Astrocyte of the hippocampus (primary cell): ENCODE data around the gene HCFC1R1.

Source experiments
- DNase-seq: peaks from one replicate; pipeline ENCODE4 v3.0.0; 2011; ENCODE audit warnings: low read depth, low spot score

Gene HCFC1R1

DNA sequence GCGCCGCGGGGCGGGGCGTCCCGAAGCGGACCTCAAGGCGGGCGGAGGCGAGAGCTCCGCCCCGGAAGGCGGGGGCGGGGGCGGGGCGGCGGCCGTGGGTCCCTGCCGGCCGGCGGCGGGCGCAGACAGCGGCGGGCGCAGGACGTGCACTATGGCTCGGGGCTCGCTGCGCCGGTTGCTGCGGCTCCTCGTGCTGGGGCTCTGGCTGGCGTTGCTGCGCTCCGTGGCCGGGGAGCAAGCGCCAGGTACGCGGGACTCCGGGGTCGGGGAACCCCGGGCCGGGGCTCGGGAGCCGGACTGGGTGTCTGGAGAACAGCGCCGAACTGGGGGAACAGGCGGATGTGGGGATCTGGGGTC is 3.5 kb downstream of the HCFC1R1 start, which contains the start of gene TNFRSF12A:
TNFRSF12A (plus strand) TSS at position 122 of the 357 bp plus-strand sequence; CDS start at position 152, 30 bp downstream.
- peak; percentile 96 for DNase-seq

DNA sequence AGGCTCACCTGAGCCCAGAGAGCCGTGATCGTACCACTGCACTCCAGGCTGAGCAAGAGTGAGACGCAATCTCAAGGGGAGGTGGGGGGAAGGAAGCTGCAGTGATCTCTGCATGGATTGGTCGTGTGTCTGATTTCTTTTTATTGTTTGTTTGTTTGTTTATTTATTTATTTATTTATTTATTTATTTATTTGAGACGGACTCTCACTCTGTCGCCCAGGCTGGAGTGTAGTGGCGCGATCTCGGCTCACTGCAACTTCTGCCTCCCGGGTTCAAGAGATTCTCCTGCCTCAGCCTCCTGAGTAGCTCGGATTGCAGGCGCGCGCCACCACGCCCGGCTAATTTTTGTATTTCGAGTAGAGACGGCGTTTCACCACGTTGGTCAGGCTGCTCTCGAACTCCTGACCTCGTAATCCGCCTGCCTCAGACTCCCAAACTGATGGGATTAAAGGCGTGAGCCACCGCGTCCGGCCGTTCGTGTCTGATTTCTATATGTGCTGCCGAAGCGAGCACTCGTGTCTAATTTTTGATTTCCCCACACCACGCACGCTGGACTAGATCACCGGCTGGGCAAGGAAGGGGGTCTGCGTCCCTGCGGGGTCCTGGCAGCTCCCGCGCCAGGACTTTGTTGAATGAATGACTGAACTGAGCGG is 4.0 kb downstream of the HCFC1R1 start:
- no peak for DNase-seq

DNA sequence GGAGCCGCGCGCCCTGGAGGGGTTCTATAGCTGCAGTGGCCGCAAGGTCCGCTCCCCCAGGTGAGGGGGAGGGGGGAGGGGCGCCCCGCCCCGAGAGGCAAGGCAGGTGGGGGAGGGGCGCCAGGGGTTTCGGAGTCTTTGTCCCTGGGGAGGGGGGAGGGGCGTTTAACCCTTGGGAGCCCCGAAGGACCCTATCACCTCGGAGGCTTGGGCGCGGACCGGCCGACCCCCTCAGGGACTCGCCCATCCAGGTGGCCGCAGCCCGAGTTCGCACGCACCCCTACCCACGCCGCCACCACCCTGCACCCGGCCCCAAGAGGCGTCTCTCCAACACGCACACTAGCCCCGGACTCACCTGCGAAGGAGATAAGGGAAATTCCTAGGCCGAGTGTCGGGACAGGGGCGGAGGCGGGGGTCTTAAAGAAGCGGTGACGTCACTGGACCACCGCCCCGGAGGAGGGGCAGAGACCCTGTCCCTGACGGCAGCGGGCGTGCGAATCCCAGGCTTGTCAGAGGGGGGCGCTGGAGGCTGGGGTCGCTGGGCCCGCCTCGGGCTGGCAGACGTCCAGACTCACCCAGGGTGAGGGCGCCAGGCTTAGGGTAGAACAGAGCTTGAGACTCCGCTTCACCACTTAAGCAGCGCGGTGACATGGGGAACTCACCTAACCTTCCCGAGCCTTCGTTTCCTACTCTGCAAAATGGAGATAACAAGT is 5.8 kb downstream of the HCFC1R1 start, which contains the start of gene CLDN6:
CLDN6 (minus strand) TSS at position 390 of the 713 bp plus-strand sequence. CDS start 2,162 bp downstream, outside the sequence.
- peak; percentile 76 for DNase-seq

DNA sequence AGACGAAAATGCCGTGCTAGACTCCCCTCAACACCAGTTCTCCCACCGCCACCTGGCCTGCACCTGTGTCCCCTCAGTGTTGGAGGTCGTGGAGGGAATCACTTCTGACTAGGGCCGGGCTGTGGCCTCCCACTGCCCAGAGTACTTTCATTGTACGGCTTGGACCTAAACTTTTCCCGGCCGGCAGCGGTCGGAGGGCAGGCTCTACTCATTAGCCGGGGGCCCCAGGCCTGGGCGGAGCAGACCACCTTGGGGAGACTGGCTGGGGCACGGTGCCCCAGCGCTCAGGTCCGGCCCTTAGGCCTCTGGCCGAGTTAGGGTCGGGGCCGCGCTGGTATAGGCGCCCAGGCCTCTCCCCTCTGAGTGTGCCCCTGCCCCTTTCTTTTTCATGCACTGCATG is 6.4 kb downstream of the HCFC1R1 start:
- no peak for DNase-seq

DNA sequence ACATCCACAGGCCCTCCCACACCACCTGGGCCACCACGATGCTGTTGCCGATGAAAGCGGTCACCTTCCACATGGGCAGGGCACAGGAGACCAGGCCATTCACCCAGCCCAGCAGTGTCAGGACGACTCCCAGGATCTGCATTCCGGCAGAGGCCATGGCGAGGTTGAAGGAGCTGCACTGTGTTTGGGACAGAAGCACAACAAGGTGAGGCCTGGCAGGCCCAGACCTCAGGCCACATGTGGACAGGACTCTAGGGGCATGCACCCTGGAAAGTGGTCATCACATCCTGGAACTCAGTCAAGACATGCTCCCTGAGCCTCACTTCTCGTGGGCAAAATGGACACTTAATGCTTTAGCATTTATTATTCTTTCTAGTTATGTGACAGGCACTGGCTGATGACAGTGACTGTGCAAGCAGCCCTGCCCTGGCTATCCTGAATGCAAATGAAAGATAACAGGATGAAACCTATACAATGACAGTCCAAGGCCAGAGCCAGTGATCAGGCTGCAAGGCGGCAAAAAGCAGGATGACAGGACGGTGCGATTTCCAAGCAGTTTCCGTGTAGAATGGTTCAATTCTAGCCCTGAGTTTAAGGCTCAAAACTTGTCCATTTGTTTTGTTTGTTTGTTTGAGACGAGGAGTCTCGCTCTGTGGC is 7.7 kb downstream of the HCFC1R1 start:
- no peak for DNase-seq

DNA sequence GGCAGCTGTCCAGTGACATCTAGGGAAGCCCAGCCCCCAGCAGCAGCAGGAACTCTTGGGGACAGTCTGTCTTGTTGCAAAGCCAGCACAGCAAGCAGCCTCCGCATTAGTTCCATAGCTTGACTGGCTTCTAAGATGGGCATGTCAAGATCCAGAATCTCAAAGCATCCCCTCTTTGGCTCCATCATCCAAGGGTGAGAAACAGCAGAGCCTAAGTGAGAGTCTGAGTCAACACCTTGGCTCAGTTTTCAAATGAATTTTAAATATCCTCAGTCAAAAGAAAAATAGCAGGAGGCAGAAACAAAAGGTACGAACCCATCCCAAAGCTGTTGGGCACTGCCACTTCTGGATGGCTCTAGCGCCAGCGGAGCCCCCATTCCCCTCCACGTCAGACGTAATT is 8.8 kb downstream of the HCFC1R1 start:
- no peak for DNase-seq

DNA sequence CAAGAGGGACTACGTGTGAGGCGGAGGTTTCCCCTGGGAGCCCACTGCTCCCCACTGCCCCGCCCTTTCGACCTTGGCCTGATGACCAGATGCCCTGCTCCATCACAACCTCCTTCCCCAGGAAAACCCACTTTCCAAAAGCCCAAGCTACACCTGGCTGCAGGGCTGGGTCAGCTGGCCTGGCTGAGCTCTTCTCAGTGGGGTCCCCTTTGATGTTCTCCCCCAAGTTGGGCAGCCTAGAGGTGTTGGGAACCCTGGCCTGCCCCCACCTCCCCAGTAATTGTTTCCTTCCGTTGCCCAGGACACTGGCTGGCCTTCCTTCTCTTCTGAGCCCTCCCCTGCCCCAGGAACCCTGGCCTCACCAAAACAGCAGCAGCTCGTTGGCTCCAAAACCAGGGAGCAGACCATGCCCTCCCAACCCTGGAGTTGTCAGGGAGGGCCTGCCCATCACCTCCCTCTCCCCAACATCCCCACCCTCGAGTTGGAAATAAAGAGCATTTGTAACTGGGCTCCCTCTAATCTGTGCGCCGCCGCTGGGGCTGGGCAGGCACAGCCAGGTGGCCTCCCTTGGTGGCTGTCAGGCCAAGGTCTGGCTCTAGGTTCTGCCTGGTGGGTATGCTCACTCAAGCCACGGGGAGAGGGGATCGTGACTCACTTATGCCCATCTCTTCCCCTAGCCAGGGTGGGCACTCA is 9.6 kb downstream of the HCFC1R1 start:
- DNase-seq: no peak

DNA sequence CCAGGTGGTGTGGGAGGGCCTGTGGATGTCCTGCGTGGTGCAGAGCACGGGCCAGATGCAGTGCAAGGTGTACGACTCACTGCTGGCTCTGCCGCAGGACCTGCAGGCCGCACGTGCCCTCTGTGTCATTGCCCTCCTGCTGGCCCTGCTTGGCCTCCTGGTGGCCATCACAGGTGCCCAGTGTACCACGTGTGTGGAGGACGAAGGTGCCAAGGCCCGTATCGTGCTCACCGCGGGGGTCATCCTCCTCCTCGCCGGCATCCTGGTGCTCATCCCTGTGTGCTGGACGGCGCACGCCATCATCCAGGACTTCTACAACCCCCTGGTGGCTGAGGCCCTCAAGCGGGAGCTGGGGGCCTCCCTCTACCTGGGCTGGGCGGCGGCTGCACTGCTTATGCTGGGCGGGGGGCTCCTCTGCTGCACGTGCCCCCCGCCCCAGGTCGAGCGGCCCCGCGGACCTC is 10.2 kb downstream of the HCFC1R1 start:
- DNase-seq: no peak

DNA sequence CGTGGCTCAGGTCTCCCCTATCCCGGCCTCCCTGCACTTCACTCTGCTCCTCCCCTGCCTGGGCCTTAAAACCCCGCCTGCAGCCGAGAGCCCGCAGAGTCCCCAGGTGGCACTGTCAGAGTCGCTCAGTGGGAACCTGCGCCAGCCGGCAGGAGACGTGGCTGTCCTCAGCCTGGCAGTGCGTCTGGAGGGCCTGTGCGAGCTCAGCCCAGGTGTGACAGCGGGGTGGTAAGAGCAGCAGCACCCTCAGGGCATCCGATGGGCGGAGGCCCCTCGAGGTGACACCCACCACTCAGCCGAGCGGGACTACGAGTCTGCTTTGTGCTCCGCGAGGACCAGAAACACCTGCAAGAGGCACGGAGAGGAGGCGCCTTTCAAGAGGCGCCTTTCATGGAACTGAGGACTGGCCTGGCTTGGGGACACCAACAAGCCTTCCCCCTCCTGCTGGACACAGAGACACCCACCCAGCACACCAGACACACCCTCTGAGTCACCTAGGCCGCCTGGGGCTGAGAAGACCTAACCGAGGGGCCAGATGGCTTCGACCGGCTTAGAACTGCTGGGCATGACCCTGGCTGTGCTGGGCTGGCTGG is 10.8 kb downstream of the HCFC1R1 start, which contains the start of gene CLDN9:
CLDN9 (plus strand) TSS at position 96 of the 593 bp plus-strand sequence; CDS start at position 536, 440 bp downstream.
- no peak for DNase-seq

DNA sequence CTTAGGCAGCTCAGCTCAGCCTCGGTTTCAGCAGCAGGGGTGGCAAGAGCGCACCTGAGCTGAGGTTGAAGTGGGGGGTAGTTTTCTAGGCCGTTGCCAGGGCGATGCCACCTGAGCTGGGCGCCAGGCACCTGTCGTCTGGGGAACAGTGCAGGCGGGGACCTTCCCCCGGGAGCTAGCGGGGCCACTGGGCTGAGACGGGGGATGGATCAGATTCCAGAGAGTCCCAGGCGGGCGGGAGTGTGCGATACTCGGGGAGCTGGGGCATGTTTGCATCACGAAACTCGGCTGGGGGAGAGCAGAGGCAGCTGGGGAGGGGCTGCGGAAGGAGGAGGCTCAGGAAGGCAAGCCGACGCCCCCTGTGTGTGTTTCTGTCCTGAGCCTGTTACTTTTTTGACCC is 11.5 kb downstream of the HCFC1R1 start:
- DNase-seq: no peak

DNA sequence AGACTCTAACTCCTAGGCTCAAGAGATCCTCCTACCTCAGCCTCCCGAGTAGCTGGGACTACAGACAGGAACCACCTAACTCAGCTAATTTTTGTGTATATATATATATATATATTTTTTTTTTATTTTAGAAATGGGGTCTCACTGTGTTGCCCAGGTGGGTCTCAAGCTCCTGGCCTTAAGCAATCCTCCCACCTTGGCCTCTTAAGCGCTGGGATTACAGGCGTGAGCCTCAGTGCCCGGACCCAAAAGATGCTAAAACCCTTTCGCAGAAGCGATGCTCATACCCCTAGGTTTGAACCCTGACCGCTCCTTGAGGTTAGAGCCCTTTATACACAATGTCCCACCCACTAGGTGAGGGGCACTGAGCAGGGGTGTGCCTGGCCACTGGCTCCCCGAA is 13.2 kb downstream of the HCFC1R1 start:
- DNase-seq: no peak

DNA sequence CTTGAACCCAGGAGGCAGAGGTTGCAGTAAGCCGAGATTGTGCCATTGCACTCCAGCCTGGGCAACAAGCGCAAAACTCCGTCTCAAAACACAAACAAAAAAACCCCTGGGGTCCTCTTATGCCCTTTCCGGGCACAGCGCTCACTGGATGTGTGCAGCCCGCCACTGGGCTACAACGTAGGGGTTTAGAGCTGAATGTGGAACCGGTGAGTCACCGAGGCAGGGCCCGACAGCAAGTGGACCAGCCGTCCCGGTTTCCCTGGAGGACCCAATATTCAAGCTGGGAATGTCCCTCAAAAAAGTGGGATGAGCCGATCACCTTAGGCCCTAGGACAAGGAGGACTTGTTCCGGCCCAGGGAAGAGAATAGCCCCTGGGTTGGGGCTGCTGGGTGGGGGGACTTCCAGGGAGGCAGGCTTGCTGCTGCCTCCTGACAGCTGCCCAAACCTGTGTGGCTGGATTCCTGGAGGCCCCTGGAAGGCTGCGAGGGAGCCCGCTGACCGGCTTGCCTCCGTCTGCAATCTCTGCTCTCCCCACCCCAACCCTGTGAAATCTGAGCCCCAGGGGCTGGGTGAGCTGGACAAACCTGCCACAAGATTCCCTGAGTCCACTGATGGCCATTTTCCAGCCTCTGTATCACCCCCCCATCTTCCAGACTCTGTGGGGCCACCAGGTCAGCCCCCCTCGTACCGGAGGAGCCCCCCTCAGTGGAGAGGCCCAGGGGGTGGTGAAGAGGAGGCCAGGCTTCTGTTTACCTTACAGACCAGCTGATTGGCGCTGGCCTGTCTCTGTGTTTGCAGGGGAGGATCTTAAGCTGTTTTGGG is 14.0 kb downstream of the HCFC1R1 start:
- peak; percentile 51 for DNase-seq

DNA sequence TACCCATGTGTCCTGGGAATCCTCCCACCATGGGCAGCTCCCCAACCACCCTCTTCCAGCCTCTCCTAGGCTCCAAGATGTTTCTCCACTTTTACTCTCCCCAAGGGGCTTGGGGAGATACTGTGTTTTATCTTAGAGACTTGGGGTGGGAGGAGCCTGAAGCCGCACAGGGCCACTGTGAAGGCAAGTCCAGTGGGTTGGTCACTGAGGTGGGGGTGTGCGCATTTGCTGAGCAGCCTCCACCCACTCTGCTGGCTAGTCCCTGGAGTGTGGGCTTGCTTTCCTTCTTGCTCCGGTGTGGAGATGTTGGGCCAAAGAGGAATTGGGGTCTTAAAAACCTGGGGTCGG is 15.1 kb downstream of the HCFC1R1 start:
- DNase-seq: no peak

DNA sequence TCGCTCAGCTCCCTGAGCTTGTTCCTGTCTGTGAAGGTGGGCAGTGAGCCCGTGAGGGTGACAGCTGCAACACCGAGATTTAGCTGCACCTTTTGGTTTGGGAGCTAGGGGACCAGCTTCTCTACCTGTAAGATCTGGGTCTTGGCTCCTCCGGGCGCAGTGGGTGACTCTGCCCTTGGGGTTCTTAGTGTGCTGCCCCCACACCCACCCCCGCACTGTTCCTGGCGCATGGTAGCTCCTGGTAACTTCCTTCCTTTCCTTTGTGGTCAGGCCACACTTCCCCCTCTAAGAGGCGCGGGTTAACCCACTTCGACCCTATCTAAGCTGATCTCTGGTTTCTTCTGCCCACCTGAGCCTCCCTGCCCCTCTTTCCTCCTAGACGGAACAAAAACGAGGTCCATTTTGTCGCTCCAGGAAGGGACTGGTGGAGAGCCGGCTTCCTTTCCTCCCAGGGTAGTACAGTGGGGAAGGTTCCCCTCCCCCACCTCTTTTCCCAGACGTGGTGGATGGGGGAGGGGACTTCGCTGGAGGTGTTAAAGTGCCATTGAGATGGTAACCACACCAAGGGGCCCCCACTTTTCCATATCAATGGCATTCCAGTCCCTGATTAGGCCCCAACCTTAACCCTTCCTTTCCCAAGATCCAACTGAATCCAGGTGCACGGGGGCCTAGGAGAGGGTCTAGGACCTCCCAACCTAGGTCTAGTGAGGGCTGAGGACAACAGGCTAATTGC is 15.6 kb downstream of the HCFC1R1 start:
- no peak for DNase-seq

DNA sequence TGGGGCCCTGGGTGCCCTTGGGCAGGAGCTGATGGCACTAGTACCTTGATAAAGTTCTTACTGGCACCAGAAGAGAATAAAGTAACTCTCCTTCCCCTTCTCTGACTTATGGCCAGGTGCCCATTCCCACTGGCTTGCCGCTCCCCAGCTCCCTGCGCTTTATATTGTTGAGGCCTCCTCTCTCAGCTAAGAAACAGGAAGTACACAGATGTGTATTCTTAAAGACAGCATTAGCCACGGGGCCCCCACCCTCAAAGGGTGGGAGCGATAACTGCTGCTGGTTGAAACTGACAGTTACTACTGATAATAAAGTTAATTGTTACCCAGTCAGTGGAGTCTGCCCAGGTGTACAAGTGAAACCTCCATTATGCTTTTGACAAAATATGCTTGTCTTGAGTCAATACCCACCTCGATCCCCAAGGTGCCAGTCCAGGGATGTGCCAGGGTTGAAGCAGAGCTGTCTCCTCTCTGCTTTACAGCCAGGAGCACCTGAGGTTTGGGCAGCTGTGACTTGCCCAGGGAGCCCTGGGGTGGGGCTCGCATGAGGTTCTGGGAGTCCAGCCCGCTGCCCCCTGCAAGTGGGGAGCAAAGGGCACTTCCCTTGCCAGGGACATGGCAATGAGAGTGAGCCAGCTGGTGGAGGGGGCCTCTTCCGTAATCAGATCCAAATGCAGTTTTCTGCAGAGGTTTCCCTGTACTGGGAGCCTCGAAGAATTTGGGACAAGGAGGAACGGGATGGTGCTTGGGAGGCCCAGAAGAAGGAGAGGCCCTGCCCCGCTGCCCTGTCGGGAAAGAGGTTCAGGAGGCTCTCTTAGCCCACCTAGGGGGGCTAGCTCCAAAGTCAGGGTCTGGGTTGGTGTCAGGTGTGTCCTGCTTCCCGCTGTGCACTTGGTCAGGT is 16.4 kb downstream of the HCFC1R1 start:
- no peak for DNase-seq

DNA sequence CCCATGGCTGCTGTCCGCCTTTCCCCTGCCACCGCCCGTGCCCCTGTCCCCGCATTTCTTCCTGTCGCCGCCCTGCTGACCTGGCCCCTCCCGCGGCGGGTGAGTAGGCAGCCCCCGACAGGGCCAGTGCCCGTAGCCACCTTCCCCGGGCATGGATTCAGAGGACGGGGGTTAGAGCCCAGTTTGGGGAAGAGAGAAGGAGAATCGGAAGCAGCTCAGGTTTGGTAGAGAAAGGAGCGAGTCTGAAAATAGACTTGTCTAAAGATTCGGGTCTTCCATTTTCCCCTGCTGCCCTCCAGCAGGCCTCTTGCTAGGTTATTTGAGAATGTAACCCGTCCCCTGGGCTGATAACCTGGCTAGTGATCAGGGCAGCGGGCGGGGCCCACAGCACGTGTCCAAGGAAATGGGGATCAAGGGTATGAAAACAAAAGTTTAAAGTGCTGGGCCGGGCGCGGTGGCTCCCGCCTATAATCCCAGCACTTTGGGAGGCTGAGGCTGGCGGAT is 18.9 kb downstream of the HCFC1R1 start:
- no peak for DNase-seq

DNA sequence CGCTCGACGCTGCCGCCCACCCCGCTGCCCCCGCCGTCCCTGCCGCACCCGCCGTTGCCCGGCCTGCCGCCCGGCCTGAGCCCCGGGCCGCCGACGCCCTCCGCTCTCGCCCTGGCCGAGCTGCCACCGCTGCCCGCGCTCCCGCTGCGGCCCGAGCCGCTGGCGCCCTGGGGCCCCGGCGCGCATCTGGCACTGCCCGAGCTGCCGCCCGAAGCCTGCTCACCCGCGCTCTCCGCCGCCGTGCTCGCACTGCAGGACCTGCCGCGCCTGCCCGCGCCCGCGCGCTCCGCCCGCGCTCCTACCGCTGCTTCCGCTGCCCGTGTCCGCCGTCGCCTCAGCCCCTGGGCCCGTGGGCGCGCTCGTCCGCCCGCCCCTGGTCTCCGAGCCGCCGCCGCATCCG is 19.4 kb downstream of the HCFC1R1 start:
- no peak for DNase-seq

DNA sequence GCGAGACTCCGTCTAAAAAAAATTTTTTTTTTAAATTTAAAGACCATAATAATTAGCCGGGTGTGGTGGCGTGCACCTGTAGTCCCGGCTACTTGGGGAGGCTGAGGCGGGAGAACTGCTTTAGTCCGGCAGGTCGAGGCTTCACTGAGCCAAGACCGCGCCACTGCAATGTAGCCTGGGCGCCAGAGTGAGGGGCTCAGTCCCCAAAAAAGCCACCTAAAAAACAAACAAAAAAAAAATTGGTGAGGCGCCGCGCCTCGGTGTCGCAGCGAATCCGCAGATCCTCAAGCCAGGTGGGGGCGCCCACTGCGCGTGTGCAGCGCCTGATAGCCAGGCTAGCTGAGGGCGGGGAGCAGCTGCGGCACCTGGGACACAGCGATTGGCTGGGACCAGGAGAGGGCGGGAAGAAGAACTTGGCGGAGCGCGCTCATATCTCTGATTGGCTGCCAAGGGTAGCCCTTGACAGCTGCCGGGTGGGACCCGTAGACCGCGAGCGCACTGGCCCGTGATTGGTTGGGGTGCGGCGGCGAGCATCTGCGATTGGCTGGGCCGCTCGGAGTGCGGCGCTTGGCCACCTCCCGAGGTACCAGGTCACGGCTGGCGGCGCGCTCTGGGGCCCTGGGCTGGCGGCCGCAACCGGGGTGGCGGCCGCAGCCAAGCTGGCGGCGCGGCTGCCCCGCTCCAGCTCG is 20.0 kb downstream of the HCFC1R1 start:
- DNase-seq: peak; percentile 99
